OCI-LY1 (cell line): ENCODE data around the gene TMEM107.

ENCODE experiments used
- H2AFZ ChIP-seq: fragments of 200-600 bp; sonication (generic), shearing (Covaris generic); 2 replicates; pipeline ENCODE4 v1.6.0; 2014; ENCODE audit warnings: antibody characterized with exemption, mild to moderate bottlenecking, low read length
- H3F3A ChIP-seq: fragments of 200-600 bp; sonication (generic), shearing (Covaris generic); 2 replicates; pipeline ENCODE4 v1.6.0; 2014; ENCODE audit warnings: mild to moderate bottlenecking, antibody characterized with exemption, low read length, moderate library complexity; ENCODE audit not compliant: insufficient read depth
- H3K27ac ChIP-seq: fragments of 200-600 bp; sonication (generic); 2 replicates; pipeline ENCODE4 v1.5.1; 2014; ENCODE audit warnings: low read length, mixed run types, mild to moderate bottlenecking, low read depth; ENCODE audit not compliant: poor library complexity, severe bottlenecking
- H3K27me3 ChIP-seq: fragments of 200-600 bp; sonication (generic); 2 replicates; pipeline ENCODE4 v1.6.0; 2014; ENCODE audit warnings: antibody characterized with exemption, mild to moderate bottlenecking, low read length, moderate library complexity; ENCODE audit not compliant: insufficient read depth
- H3K36me3 ChIP-seq: fragments of 200-600 bp; sonication (generic); 2 replicates; pipeline ENCODE4 v1.6.1; 2014; ENCODE audit warnings: mild to moderate bottlenecking, antibody characterized with exemption, low read length, moderate library complexity, mixed read lengths; ENCODE audit not compliant: insufficient read depth
- H3K4me1 ChIP-seq: fragments of 200-600 bp; sonication (generic); 2 replicates; pipeline ENCODE4 v1.5.1; 2014; ENCODE audit warnings: mild to moderate bottlenecking, low read length, moderate library complexity; ENCODE audit not compliant: insufficient read depth, severe bottlenecking
- H3K4me2 ChIP-seq: fragments of 200-600 bp; sonication (generic), shearing (Covaris generic); 2 replicates; pipeline ENCODE4 v1.6.1; 2014; ENCODE audit warnings: low read length
- H3K4me3 ChIP-seq: fragments of 200-600 bp; sonication (generic); 2 replicates; pipeline ENCODE4 v1.5.1; 2014; ENCODE audit warnings: low read length, low read depth, mild to moderate bottlenecking, mixed read lengths; ENCODE audit not compliant: poor library complexity, severe bottlenecking
- H3K79me2 ChIP-seq: fragments of 200-600 bp; shearing (Covaris generic); 2 replicates; pipeline ENCODE4 v1.6.1; 2016; ENCODE audit warnings: mixed run types, low read length, mixed read lengths; ENCODE audit not compliant: insufficient read depth
- H3K9ac ChIP-seq: fragments of 200-600 bp; sonication (generic), shearing (Covaris generic); 2 replicates; pipeline ENCODE4 v1.6.1; 2014; ENCODE audit warnings: mild to moderate bottlenecking, low read length, mixed read lengths
- H3K9me2 ChIP-seq: fragments of 200-600 bp; sonication (generic), shearing (Covaris generic); 2 replicates; pipeline ENCODE4 v1.6.1; 2014; ENCODE audit warnings: low read depth, mild to moderate bottlenecking, low read length, mixed read lengths
- H3K9me3 ChIP-seq: fragments of 200-600 bp; shearing (Covaris generic); 2 replicates; pipeline ENCODE4 v1.6.1; 2014; ENCODE audit warnings: low read length, mixed read lengths
- H4K20me1 ChIP-seq: fragments of 200-600 bp; sonication (generic), shearing (Covaris generic); 2 replicates; pipeline ENCODE4 v1.6.0; 2016; ENCODE audit warnings: mild to moderate bottlenecking, low read length; ENCODE audit not compliant: insufficient read depth
- EZH2 ChIP-seq: fragments of 200-600 bp; sonication (generic), shearing (Covaris generic); IDR thresholded peaks from 2 replicates; pipeline ENCODE4 v1.8.0; 2017; ENCODE audit warnings: borderline replicate concordance, mixed run types, mild to moderate bottlenecking, antibody characterized with exemption, low read length, moderate library complexity, mixed read lengths
- TF ChIP-seq, protein P1 (sequence below): fragments of 200-600 bp; sonication (generic), shearing (Covaris generic); IDR thresholded peaks from 2 replicates; pipeline ENCODE4 v1.5.1; 2017; ENCODE audit warnings: mild to moderate bottlenecking, antibody characterized with exemption, low read length, moderate library complexity, mixed read lengths

TMEM107 gene

DNA sequence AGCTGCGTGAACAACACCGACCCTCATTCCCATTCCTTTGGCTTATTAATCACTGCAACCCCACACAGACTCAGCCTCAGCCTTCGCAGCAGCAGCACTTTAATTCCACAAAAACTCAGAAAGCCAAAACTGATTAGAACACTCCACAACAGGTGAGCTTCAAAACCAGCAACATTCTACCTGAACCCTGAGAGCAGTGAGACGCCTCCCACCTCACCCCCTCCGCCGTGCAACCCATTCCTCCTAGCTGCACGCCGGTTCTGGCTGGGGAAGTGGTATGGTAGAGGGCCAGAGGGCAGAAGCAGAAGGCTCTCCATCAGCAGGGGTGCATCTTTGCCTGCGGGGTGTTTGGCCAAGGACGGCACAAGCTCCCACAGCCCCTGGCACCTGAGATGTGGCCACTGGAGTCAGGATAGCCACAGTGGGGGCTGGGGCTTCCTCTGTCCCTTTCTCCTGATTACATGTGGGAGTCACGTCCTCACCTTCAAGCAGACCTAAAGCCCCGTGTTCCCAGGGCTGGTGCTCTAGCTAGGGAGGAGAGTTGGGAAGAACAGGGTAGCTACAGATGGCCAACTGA lies 12.2 kb upstream of the TMEM107 start:
- TF ChIP-seq, protein P1, sequence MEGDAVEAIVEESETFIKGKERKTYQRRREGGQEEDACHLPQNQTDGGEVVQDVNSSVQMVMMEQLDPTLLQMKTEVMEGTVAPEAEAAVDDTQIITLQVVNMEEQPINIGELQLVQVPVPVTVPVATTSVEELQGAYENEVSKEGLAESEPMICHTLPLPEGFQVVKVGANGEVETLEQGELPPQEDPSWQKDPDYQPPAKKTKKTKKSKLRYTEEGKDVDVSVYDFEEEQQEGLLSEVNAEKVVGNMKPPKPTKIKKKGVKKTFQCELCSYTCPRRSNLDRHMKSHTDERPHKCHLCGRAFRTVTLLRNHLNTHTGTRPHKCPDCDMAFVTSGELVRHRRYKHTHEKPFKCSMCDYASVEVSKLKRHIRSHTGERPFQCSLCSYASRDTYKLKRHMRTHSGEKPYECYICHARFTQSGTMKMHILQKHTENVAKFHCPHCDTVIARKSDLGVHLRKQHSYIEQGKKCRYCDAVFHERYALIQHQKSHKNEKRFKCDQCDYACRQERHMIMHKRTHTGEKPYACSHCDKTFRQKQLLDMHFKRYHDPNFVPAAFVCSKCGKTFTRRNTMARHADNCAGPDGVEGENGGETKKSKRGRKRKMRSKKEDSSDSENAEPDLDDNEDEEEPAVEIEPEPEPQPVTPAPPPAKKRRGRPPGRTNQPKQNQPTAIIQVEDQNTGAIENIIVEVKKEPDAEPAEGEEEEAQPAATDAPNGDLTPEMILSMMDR: no peak
- TF ChIP-seq EZH2: no peak
- peak overlapping the region; percentile 80 for H3K4me3 ChIP-seq
- H3K79me2 ChIP-seq: no peaks in the 10 kb centered on the region
- no peaks in the 10 kb centered on the region for H3K9me3 ChIP-seq
- peaks cover 43% of the 10 kb centered on the region for H3K4me1 ChIP-seq
- no peaks in the 10 kb centered on the region for H3K36me3 ChIP-seq
- H3K9ac ChIP-seq: peak overlapping the region; percentile 78
- H3F3A ChIP-seq: peaks cover 13% of the 10 kb centered on the region; the same call in 1 of the 2 replicates
- peak overlapping the region; percentile 94 for H3K27ac ChIP-seq
- H4K20me1 ChIP-seq: no peaks in the 10 kb centered on the region
- no peak overlapping the region for H2AFZ ChIP-seq
- peak overlapping the region; percentile 96 for H3K4me2 ChIP-seq
- H3K27me3 ChIP-seq: no peaks in the 10 kb centered on the region
- H3K9me2 ChIP-seq: no peaks in the 10 kb centered on the region

DNA sequence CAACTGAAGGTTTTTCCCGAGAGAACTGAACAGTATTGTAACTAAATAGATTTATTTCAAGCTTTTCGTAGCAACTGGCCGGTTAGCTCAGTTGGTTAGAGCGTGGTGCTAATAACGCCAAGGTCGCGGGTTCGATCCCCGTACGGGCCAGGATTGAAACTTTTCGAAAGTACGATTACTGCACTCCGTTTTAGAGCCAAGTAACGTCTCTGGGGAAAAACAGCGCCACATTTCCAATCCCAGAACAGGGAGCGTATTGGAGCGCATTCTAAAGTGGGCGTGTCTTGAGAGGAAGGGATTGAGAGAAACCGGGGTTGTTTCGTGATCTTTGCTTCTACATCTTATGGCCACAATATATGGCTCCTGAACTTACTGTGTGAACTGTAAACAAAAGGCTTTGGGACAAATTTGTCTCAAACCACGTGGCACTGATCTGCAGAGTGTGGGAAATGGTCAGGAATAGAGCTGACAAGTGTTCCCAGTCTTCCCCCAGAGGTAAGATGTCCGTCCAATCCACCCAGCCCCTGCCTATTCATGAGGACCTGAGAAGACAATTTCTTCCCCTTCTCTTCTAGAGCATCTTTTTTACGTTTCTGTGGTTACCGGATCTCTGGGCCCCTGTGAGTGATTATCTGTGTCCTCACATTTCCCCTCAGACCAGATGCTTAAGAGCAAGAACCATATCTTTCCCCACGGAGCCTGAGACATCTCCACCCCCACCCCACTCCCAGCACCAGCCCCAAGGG lies 11.5 kb upstream of the TMEM107 start:
- H3K27ac ChIP-seq: peak overlapping the region; percentile 94
- H3K27me3 ChIP-seq: no peaks in the 10 kb centered on the region
- TF ChIP-seq, protein P1: no peak
- no peak for TF ChIP-seq EZH2
- H3K9me3 ChIP-seq: no peaks in the 10 kb centered on the region
- H3K4me2 ChIP-seq: peak overlapping the region; percentile 96
- H3K4me3 ChIP-seq: peak overlapping the region; percentile 80
- no peaks in the 10 kb centered on the region for H3K9me2 ChIP-seq
- H4K20me1 ChIP-seq: no peaks in the 10 kb centered on the region
- H3K4me1 ChIP-seq: peaks cover 40% of the 10 kb centered on the region
- H2AFZ ChIP-seq: no peak overlapping the region
- H3K79me2 ChIP-seq: no peaks in the 10 kb centered on the region
- H3F3A ChIP-seq: peaks cover 13% of the 10 kb centered on the region; the same call in 1 of the 2 replicates
- H3K9ac ChIP-seq: peak overlapping the region; percentile 79
- no peaks in the 10 kb centered on the region for H3K36me3 ChIP-seq

DNA sequence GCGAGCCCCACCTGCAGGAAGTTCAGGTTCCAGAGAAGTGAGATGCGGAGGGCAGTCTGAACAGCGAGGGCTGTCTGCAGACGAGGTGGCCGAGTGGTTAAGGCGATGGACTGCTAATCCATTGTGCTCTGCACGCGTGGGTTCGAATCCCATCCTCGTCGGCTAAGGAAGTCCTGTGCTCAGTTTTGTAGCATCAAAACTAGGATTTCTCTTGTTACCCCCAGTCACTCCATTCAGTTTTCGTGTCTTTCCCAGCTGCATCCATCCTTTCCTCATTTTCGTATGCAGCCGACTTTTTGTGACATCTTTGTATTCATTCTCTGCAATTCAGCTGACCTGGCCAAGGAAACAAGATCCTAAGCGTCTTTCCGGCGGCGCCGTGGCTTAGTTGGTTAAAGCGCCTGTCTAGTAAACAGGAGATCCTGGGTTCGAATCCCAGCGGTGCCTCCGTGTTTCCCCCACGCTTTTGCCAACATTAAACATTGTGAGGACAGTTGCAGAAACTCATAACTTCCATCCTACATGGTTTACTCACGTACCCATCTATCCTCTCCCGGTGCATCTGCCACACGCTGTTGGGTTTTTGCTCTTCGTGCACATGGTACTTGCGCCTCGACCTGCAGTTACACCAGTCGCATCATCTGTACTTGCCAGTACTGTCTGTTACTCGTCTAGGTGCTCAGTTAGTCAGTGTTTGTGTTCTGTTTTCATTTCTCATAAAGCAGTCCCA lies 10.8 kb upstream of the TMEM107 start:
- Histone ChIP-seq H3K79me2 (no peaks in the 10 kb centered on the region), H3K4me1 (peaks cover 33% of the 10 kb centered on the region), H3K9ac (peak overlapping the region; percentile 79), H3K9me2 (no peaks in the 10 kb centered on the region), H2AFZ (peak overlapping the region; percentile 14; the same call in 1 of the 2 replicates), H3K9me3 (no peaks in the 10 kb centered on the region), H4K20me1 (no peaks in the 10 kb centered on the region), H3K4me2 (peak overlapping the region; percentile 96), H3K27ac (peak overlapping the region; percentile 94), H3F3A (peaks cover 13% of the 10 kb centered on the region; the same call in 1 of the 2 replicates), H3K4me3 (peak overlapping the region; percentile 80), H3K27me3 (no peaks in the 10 kb centered on the region), H3K36me3 (no peaks in the 10 kb centered on the region)
- TF ChIP-seq EZH2: no peak
- TF ChIP-seq, protein P1: peak; percentile 46; the same call in 1 of the 2 replicates
